ENCODE data around the gene NOP16. TPM values are rescaled to one million over a fixed set of nuclear protein-coding genes. Genes with fewer than 3 reads are reported as not detected.

The NOP16 gene
- polyA plus RNA-seq, 2 of the 4 experiments (the other 2 are of a cell fraction), result 90.7 to 127 TPM

DNA sequence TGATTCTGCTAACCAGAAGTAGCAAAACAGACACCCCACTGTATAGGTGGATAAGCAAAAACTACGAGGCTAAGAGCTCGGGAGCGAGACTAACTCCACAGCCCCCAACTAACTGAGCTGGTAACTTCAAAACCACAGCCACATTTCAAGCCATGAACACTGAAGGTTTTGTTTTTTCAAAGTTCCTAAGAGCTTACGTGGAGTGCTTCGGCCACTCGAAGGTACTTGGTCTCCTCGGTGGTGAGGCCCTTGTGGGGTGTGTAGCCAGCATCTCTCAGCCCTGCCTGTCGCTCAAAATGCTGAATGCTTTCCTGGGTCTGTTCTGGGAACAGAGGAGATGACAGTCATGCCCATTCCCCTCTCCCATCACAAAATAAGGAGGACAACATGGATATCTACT lies 38.0 kb downstream of the NOP16 start:
- TF ChIP-seq USF2 (IDR thresholded peaks at IDR 0.05) (no peak), FOXS1 (CRISPR knock-in tag; IDR thresholded peaks at IDR 0.05) (no peak), EHMT2 (IDR thresholded peaks at IDR 0.05; ENCODE audit: low read depth) (no peak), FOSL2 (IDR thresholded peaks at IDR 0.05) (no peak), FOSL2 (CRISPR knock-in tag; IDR thresholded peaks at IDR 0.05) (no peak), HOXA7 (CRISPR knock-in tag; IDR thresholded peaks at IDR 0.05) (no peak), RAD21 (conservative IDR thresholded peaks at IDR 0.05 in 1 of 2, IDR thresholded peaks at IDR 0.05 in 1 of 2) (no peak), KDM1A (IDR thresholded peaks at IDR 0.05; ENCODE audit: low read depth) (no peak), MYC (IDR thresholded peaks at IDR 0.05; ENCODE audit: borderline replicate concordance, low read length) (no peak)
- TF ChIP-seq, protein P1, sequence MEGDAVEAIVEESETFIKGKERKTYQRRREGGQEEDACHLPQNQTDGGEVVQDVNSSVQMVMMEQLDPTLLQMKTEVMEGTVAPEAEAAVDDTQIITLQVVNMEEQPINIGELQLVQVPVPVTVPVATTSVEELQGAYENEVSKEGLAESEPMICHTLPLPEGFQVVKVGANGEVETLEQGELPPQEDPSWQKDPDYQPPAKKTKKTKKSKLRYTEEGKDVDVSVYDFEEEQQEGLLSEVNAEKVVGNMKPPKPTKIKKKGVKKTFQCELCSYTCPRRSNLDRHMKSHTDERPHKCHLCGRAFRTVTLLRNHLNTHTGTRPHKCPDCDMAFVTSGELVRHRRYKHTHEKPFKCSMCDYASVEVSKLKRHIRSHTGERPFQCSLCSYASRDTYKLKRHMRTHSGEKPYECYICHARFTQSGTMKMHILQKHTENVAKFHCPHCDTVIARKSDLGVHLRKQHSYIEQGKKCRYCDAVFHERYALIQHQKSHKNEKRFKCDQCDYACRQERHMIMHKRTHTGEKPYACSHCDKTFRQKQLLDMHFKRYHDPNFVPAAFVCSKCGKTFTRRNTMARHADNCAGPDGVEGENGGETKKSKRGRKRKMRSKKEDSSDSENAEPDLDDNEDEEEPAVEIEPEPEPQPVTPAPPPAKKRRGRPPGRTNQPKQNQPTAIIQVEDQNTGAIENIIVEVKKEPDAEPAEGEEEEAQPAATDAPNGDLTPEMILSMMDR (IDR thresholded peaks at IDR 0.05), result no peak
- CTCF ChIA-PET, result no interaction called here
- Histone ChIP-seq H3K4me2 (no peak overlapping the region), H3K4me3 (no peak overlapping the region), H3K27ac (no peak overlapping the region), H3K4me1 (no peaks in the 10 kb centered on the region), H3K9me3 (no peaks in the 10 kb centered on the region)
- WGBS (ENCODE audit: missing lambda C conversion rate), result 92% methylated on average over 8 of the region's 8 CpGs
- DNase-seq (ENCODE audit: low read depth in 1 of 2, low spot score in 1 of 2) (no peak), FAIRE-seq (no peak), ATAC-seq (no peak)
- POLR2A ChIA-PET, result no interaction called here

GRCh38 chr5:176342766-176343458 lies 45.5 kb downstream of the NOP16 start:
- ChIA-PET CTCF (no interaction called here), POLR2A (no interaction called here)
- no peak overlapping the region for H3K4me2 ChIP-seq
- H3K27ac ChIP-seq, result no peak overlapping the region
- DNase-seq (ENCODE audit: low read depth in 1 of 2, low spot score in 1 of 2), result no peak
- H3K4me1 ChIP-seq, result no peaks in the 10 kb centered on the region
- TF ChIP-seq RARB (CRISPR knock-in tag; IDR thresholded peaks at IDR 0.05), result no peak
- TF ChIP-seq MYC (IDR thresholded peaks at IDR 0.05; ENCODE audit: borderline replicate concordance, low read length), result no peak
- no peak for TF ChIP-seq RFX5 (IDR thresholded peaks at IDR 0.05)
- FAIRE-seq, result no peak
- 84% methylated on average over 2 of the region's 2 CpGs for WGBS (ENCODE audit: missing lambda C conversion rate)
- no peak overlapping the region for H3K4me3 ChIP-seq
- no peak for ATAC-seq
- no peaks in the 10 kb centered on the region for H3K9me3 ChIP-seq

GRCh38 chr5:176342158-176342483 lies 46.3 kb downstream of the NOP16 start:
- Histone ChIP-seq H3K9me3 (no peaks in the 10 kb centered on the region), H3K4me3 (no peak overlapping the region), H3K4me1 (no peaks in the 10 kb centered on the region), H3K4me2 (no peak overlapping the region), H3K27ac (no peak overlapping the region)
- POLR2A ChIA-PET, result no interaction called here
- FAIRE-seq (no peak), DNase-seq (ENCODE audit: low read depth in 1 of 2, low spot score in 1 of 2) (no peak), ATAC-seq (no peak)
- CTCF ChIA-PET, result no interaction called here
- TF ChIP-seq NPAS2 (CRISPR knock-in tag; IDR thresholded peaks at IDR 0.05; ENCODE audit: borderline replicate concordance) (no peak), ELK1 (IDR thresholded peaks at IDR 0.05; ENCODE audit: low read depth, low read length) (no peak), SMC3 (IDR thresholded peaks at IDR 0.05) (no peak), RNF2 (IDR thresholded peaks at IDR 0.05; ENCODE audit: borderline replicate concordance, low read depth) (no peak), E2F6 (IDR thresholded peaks at IDR 0.05; ENCODE audit: borderline replicate concordance, low read depth) (no peak), BHLHE40 (IDR thresholded peaks at IDR 0.05; ENCODE audit: low read depth, low read length) (no peak), PHF8 (IDR thresholded peaks at IDR 0.05; ENCODE audit: borderline replicate concordance, low read depth) (no peak), CBX8 (IDR thresholded peaks at IDR 0.05) (no peak), RFX5 (IDR thresholded peaks at IDR 0.05) (no peak), HES2 (IDR thresholded peaks at IDR 0.05) (no peak), CHD2 (IDR thresholded peaks at IDR 0.05; ENCODE audit: low read length, partially characterized antibody) (no peak), NR3C1 (IDR thresholded peaks at IDR 0.05) (no peak), GATA3 (IDR thresholded peaks at IDR 0.05; ENCODE audit: borderline replicate concordance) (no peak), HDAC2 (IDR thresholded peaks at IDR 0.05) (no peak)
- TF ChIP-seq, protein P2, sequence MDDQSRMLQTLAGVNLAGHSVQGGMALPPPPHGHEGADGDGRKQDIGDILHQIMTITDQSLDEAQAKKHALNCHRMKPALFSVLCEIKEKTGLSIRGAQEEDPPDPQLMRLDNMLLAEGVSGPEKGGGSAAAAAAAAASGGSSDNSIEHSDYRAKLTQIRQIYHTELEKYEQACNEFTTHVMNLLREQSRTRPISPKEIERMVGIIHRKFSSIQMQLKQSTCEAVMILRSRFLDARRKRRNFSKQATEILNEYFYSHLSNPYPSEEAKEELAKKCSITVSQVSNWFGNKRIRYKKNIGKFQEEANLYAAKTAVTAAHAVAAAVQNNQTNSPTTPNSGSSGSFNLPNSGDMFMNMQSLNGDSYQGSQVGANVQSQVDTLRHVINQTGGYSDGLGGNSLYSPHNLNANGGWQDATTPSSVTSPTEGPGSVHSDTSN (IDR thresholded peaks at IDR 0.05), result no peak
- WGBS (ENCODE audit: missing lambda C conversion rate), result 55% methylated on average over 1 of the region's 1 CpG
